Measurements from ENCODE around the gene RHOBTB3. TPM values are rescaled to one million over a fixed set of nuclear protein-coding genes. Genes with fewer than 3 reads are reported as not detected.

The RHOBTB3 gene
- total RNA-seq, 1 experiment from 2014 or later, result 95.2 TPM

DNA sequence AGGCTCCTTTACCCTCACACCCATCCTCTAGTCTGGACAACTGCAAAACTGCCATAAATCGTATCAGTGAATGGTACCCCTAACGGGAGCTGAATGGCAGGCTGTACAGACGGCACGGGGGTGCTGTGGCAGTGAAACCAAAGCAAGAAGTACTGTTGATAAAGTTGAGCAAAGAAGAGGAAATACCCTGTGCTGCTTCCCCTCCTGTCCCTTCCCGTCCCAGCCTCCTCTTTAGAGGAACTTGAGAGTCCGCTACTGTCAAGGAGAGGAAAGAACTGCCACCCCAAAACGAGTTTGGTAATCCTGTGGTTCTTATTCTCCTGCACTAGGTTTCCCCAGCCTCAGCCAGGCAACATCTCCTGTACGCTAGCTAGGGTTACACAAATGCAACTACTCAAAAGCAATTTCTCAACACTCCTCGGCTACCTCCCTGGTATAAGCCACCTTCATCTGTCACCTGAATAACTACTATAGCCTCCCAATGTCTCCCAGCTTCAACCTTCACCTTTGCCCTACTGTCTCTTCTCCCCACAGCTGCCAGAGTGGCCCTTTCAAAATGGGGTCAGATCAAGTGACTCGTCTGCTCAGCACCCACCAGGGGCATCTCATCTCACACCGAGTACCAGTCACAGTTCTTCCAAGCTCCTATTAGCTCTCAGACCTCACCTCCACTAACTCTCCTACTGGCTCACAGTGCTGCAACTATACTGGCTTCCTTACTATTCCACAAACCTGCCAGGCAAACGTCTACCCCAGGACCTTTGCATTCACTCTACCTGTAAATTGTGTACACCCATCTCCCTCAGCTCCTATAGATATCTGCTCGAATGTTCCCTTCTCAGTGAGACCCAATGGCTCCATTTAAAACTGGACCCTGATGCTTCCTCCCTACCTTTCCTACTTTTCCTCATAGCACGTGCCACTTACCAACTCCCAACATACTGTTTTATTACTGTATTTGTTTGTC lies 87.3 kb downstream of the RHOBTB3 start:
- no peak for ATAC-seq
- Histone ChIP-seq H3K9me3 (ENCODE audit: control insufficient read depth, insufficient read depth, low read depth, low read length) (no peaks in the 10 kb centered on the region), H3K4me3 (ENCODE audit: low read depth in 2 of 2, low read length in 2 of 2) (no peak overlapping the region), H3K27ac (ENCODE audit: low read length) (no peak overlapping the region), H3K27me3 (ENCODE audit: control insufficient read depth, insufficient read depth, low read length) (no peaks in the 10 kb centered on the region), H3K36me3 (ENCODE audit: control insufficient read depth, insufficient read depth, low read length) (peaks cover 2% of the 10 kb centered on the region; the same call in 1 of the 2 replicates), H3K4me1 (ENCODE audit: control insufficient read depth, insufficient read depth, low read length) (peaks cover 14% of the 10 kb centered on the region)
- BruUV-seq (replicated peaks), result no TSS peak
- TF ChIP-seq SIN3A (IDR thresholded peaks at IDR 0.05; ENCODE audit: borderline replicate concordance, insufficient read depth, low read depth, low read length), result no peak
- no peak for TF ChIP-seq POLR2AphosphoS5 (IDR thresholded peaks at IDR 0.05; ENCODE audit: low read depth, low read length)
- TF ChIP-seq, protein P1, sequence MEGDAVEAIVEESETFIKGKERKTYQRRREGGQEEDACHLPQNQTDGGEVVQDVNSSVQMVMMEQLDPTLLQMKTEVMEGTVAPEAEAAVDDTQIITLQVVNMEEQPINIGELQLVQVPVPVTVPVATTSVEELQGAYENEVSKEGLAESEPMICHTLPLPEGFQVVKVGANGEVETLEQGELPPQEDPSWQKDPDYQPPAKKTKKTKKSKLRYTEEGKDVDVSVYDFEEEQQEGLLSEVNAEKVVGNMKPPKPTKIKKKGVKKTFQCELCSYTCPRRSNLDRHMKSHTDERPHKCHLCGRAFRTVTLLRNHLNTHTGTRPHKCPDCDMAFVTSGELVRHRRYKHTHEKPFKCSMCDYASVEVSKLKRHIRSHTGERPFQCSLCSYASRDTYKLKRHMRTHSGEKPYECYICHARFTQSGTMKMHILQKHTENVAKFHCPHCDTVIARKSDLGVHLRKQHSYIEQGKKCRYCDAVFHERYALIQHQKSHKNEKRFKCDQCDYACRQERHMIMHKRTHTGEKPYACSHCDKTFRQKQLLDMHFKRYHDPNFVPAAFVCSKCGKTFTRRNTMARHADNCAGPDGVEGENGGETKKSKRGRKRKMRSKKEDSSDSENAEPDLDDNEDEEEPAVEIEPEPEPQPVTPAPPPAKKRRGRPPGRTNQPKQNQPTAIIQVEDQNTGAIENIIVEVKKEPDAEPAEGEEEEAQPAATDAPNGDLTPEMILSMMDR (IDR thresholded peaks at IDR 0.05), result no peak
- TF ChIP-seq TCF7L2 (IDR thresholded peaks at IDR 0.05; ENCODE audit: low read depth, low read length), result no peak
- TF ChIP-seq, protein P2, sequence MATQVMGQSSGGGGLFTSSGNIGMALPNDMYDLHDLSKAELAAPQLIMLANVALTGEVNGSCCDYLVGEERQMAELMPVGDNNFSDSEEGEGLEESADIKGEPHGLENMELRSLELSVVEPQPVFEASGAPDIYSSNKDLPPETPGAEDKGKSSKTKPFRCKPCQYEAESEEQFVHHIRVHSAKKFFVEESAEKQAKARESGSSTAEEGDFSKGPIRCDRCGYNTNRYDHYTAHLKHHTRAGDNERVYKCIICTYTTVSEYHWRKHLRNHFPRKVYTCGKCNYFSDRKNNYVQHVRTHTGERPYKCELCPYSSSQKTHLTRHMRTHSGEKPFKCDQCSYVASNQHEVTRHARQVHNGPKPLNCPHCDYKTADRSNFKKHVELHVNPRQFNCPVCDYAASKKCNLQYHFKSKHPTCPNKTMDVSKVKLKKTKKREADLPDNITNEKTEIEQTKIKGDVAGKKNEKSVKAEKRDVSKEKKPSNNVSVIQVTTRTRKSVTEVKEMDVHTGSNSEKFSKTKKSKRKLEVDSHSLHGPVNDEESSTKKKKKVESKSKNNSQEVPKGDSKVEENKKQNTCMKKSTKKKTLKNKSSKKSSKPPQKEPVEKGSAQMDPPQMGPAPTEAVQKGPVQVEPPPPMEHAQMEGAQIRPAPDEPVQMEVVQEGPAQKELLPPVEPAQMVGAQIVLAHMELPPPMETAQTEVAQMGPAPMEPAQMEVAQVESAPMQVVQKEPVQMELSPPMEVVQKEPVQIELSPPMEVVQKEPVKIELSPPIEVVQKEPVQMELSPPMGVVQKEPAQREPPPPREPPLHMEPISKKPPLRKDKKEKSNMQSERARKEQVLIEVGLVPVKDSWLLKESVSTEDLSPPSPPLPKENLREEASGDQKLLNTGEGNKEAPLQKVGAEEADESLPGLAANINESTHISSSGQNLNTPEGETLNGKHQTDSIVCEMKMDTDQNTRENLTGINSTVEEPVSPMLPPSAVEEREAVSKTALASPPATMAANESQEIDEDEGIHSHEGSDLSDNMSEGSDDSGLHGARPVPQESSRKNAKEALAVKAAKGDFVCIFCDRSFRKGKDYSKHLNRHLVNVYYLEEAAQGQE (IDR thresholded peaks at IDR 0.05; ENCODE audit: insufficient read depth in 1 of 2, low read depth in 2 of 2, low read length in 1 of 2), result no peak
- ChIA-PET POLR2A (no interaction called here), CTCF (no interaction called here)
- DNase-seq (ENCODE audit: low read depth, low spot score), result no peak
- intact Hi-C loops (cut with micrococcal nuclease; ENCODE audit: unreplicated experiment), result no loop called here
- in situ Hi-C loops (cut with HindIII; ENCODE audit: low pct_unique_long_range_greater_than_20kb, low sequenced_read_pairs), result no loop called here

- ATAC-seq (no peak), DNase-seq (ENCODE audit: low read depth, low spot score) (no peak)
- ChIA-PET POLR2A (no interaction called here), CTCF (interaction anchor here (0.7 kb wide), 1 partner anchor 142 kb away, joined by 3 read pairs; no protein-coding TSS in a partner anchor)
- no TSS peak for BruUV-seq (replicated peaks)
- Histone ChIP-seq H3K4me1 (ENCODE audit: control insufficient read depth, insufficient read depth, low read length) (peaks cover 23% of the 10 kb centered on the region), H3K27ac (ENCODE audit: low read length) (peak overlapping the region; percentile 32; the same call in 1 of the 2 replicates), H3K4me3 (ENCODE audit: low read depth in 2 of 2, low read length in 2 of 2) (peak overlapping the region; percentile 77 to 96), H3K9me3 (ENCODE audit: control insufficient read depth, insufficient read depth, low read depth, low read length) (no peaks in the 10 kb centered on the region), H3K36me3 (ENCODE audit: control insufficient read depth, insufficient read depth, low read length) (peaks cover 2% of the 10 kb centered on the region; the same call in 1 of the 2 replicates), H3K27me3 (ENCODE audit: control insufficient read depth, insufficient read depth, low read length) (no peaks in the 10 kb centered on the region)
- TF ChIP-seq POLR2AphosphoS5 (IDR thresholded peaks at IDR 0.05; ENCODE audit: low read depth, low read length) (no peak), SIN3A (IDR thresholded peaks at IDR 0.05; ENCODE audit: borderline replicate concordance, insufficient read depth, low read depth, low read length) (no peak), TCF7L2 (IDR thresholded peaks at IDR 0.05; ENCODE audit: low read depth, low read length) (no peak)
- TF ChIP-seq, protein P2 (IDR thresholded peaks at IDR 0.05; ENCODE audit: insufficient read depth in 1 of 2, low read depth in 2 of 2, low read length in 1 of 2), result no peak
- TF ChIP-seq, protein P1 (IDR thresholded peaks at IDR 0.05), result no peak
- intact Hi-C loops (cut with micrococcal nuclease; ENCODE audit: unreplicated experiment) (no loop called here), in situ Hi-C loops (cut with HindIII; ENCODE audit: low pct_unique_long_range_greater_than_20kb, low sequenced_read_pairs) (no loop called here)
These were observed 90.2 kb downstream of the RHOBTB3 start for GRCh38 chr5:95821110-95822021.

Measured in Panc1 (cell line).